A549 (cell line): ENCODE results near the gene PTP4A2. TPM values are rescaled to one million over a fixed set of nuclear protein-coding genes. Genes with fewer than 3 reads are reported as not detected.
"Not testable (repeated sequence)": the region's sequence is repeated elsewhere in the genome, so short reads cannot be mapped to it uniquely, and the experiment has no call there.

Source experiments
- ATAC-seq, 2 experiments: fragments of 200-7000 bp in 1 of 2; fragments of >200 bp in 1 of 2; cut with Nextera tagmentation in 1 of 2; cut with Tn5 transposase in 1 of 2; 3 replicates each; pipeline versions ENCODE4 v1.8.0 to v1.9.1; 2018 to 2020; ENCODE audit warnings: mild to moderate bottlenecking in 1 of 2, moderate library complexity in 1 of 2
- CTCF ChIA-PET: fragments of 300-600 bp; sonication (Branson Sonifier 250); formaldehyde crosslinking; extraction: SDS; loops from one replicate; lab custom pipeline; 2021; ENCODE audit warnings: antibody characterized with exemption, inconsistent platforms; lab: Yijun Ruan, JAX
- POLR2A ChIA-PET: fragments of 350-600 bp; formaldehyde crosslinking; extraction: SDS; loops from one replicate; lab custom pipeline; 2021; ENCODE audit warnings: antibody characterized with exemption, inconsistent platforms; lab: Yijun Ruan, JAX
- DNase-seq, 2 experiments: peaks; one replicate each; pipeline versions ENCODE4 v3.0.0 to v3.0.0-alpha.2; 2011 to 2016; ENCODE audit warnings: low read depth in 1 of 2, low spot score in 1 of 2
- FAIRE-seq: peaks from 2 replicates; lab custom pipeline; 2011; peaks lifted over from hg19 to GRCh38; lab: Jason Lieb, UNC
- H3K27ac ChIP-seq, 2 experiments: fragments of >200 bp; sonication (Bioruptor Twin); formaldehyde crosslinking; 3 replicates each; pipeline ENCODE4 v1.5.1; 2016 to 2017
- H3K4me1 ChIP-seq: fragments of >200 bp; sonication (Bioruptor Twin); formaldehyde crosslinking; 3 replicates; pipeline ENCODE4 v1.6.1; 2016
- H3K4me2 ChIP-seq: fragments of >200 bp; sonication (Bioruptor Twin); formaldehyde crosslinking; 3 replicates; pipeline ENCODE4 v1.6.1; 2016
- H3K4me3 ChIP-seq: fragments of >200 bp; sonication (Bioruptor Twin); formaldehyde crosslinking; 3 replicates; pipeline ENCODE4 v1.5.1; 2016
- H3K9me3 ChIP-seq: fragments of >200 bp; sonication (Bioruptor Twin); formaldehyde crosslinking; 3 replicates; pipeline ENCODE4 v1.6.1; 2016
- BHLHE40 ChIP-seq: IDR thresholded peaks from 2 replicates; pipeline ENCODE4 v1.6.1; 2012; ENCODE audit warnings: low read depth, low read length, inconsistent platforms
- CEBPB ChIP-seq, 2 experiments: fragments of >200 bp in 1 of 2; sonication (Bioruptor Twin) in 1 of 2; formaldehyde crosslinking in 1 of 2; IDR thresholded peaks; 2 replicates each; pipeline ENCODE4 v1.6.1; 2012 to 2016
- EHMT2 ChIP-seq: fragments of 200-600 bp; sonication (generic); IDR thresholded peaks from 2 replicates; pipeline ENCODE4 v1.6.1; 2016; ENCODE audit warnings: antibody characterized with exemption, low read depth, mild to moderate bottlenecking, moderate library complexity
- FOSL2 ChIP-seq, 2 experiments: fragments of 450-650 bp in 1 of 2; fragments of >200 bp in 1 of 2; sonication (Bioruptor Twin) in 1 of 2; formaldehyde crosslinking; IDR thresholded peaks; 2 replicates each; pipeline versions ENCODE4 v1.5.0 to v1.6.1; 2016 to 2020; ENCODE audit warnings: mild to moderate bottlenecking in 1 of 2, moderate library complexity in 1 of 2
- GATA3 ChIP-seq: IDR thresholded peaks from 2 replicates; pipeline ENCODE4 v1.6.1; 2012; ENCODE audit warnings: borderline replicate concordance
- MAZ ChIP-seq: fragments of 150-350 bp; IDR thresholded peaks from 2 replicates; pipeline ENCODE4 v1.6.1; 2014; ENCODE audit warnings: antibody characterized with exemption, low read depth, low read length, borderline replicate concordance
- NFE2L2 ChIP-seq: fragments of 150-350 bp; conservative IDR thresholded peaks from 2 replicates; pipeline ENCODE4 v1.6.1; 2014; ENCODE audit warnings: low read length
- NR3C1 ChIP-seq: fragments of >200 bp; sonication (Bioruptor Twin); formaldehyde crosslinking; IDR thresholded peaks from 3 replicates; pipeline ENCODE4 v1.6.1; 2017
- RAD21 ChIP-seq, 2 experiments: fragments of >200 bp in 1 of 2; sonication (Bioruptor Twin) in 1 of 2; formaldehyde crosslinking in 1 of 2; IDR thresholded peaks in 1 of 2; conservative IDR thresholded peaks in 1 of 2; 2 replicates in 1 of 2; 3 replicates in 1 of 2; pipeline ENCODE4 v1.6.1; 2012 to 2018; ENCODE audit warnings: inconsistent platforms in 1 of 2
- RFX5 ChIP-seq: fragments of 450-650 bp; IDR thresholded peaks from 2 replicates; pipeline ENCODE4 v1.7.1; 2014; ENCODE audit warnings: antibody characterized with exemption, mild to moderate bottlenecking, moderate library complexity
- TP53 ChIP-seq: fragments of 250-450 bp; sonication (Bioruptor Pico); IDR thresholded peaks from 2 replicates; pipeline ENCODE4 v1.5.0; 2021; ENCODE audit warnings: mild to moderate bottlenecking, moderate library complexity
- WGBS: methylation state at CpG from one replicate; pipeline ENCODE4 v1.1.6; 2017; ENCODE audit errors: missing lambda C conversion rate; 5-methylcytosine and 5-hydroxymethylcytosine counted together
- polyA plus RNA-seq, 4 experiments: library from polyadenylated mRNA; depleted of rRNA in 3 of 4; stranded (reverse); fragments of >200 nt; fragmentation: RNase III in 1 of 4; extraction: RNeasy Plus Mini Kit Qiagen cat#74134 plus additional on column Dnase treatment in 1 of 4; gene quantifications; 2 replicates in 3 of 4; 3 replicates in 1 of 4; pipeline ENCODE4 v1.2.3, GENCODE V29; 2011 to 2017
- TF ChIP-seq, protein P1 (sequence below): IDR thresholded peaks from 2 replicates; pipeline ENCODE4 v1.6.1; 2012
- TF ChIP-seq, protein P2 (sequence below): fragments of 200-600 bp; sonication (generic); IDR thresholded peaks from 2 replicates; pipeline ENCODE4 v1.6.1; 2016; ENCODE audit warnings: antibody characterized with exemption, mild to moderate bottlenecking, moderate library complexity
- TF ChIP-seq, protein P3 (sequence below): fragments of >200 bp; sonication (Bioruptor Twin); formaldehyde crosslinking; IDR thresholded peaks from 3 replicates; pipeline ENCODE4 v1.6.1; 2016
- TF ChIP-seq, protein P4 (sequence below): fragments of >200 bp; sonication (Bioruptor Twin); formaldehyde crosslinking; IDR thresholded peaks from 3 replicates; pipeline ENCODE4 v1.5.1; 2016
- TF ChIP-seq, protein P5 (sequence below): fragments of 450-650 bp; IDR thresholded peaks from 2 replicates; pipeline ENCODE4 v1.6.1; 2014; ENCODE audit warnings: antibody characterized with exemption

Gene PTP4A2
- polyA plus RNA-seq, 2 of the 4 experiments (the other 2 are of a cell fraction) = 234 to 563 TPM

DNA sequence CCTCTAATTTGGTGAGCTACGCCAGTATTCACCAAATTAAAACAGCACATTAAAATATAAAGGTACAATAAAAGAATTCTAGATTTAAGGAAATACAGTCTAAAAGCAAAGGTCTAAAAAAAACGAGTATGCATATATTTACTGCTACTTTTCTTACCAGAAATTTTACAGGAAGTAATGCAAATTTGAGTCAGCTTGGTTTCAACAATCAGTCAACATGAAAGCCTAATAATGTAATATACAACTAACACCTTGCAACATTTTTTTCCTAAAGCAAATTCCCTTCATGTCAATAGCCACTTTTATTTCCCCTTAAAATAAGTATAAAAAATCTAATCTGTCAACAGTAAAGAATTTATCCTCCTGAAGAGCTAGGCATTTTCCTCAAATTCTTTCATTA is 11.9 kb downstream of the PTP4A2 start (continued):
- TF ChIP-seq, protein P1, sequence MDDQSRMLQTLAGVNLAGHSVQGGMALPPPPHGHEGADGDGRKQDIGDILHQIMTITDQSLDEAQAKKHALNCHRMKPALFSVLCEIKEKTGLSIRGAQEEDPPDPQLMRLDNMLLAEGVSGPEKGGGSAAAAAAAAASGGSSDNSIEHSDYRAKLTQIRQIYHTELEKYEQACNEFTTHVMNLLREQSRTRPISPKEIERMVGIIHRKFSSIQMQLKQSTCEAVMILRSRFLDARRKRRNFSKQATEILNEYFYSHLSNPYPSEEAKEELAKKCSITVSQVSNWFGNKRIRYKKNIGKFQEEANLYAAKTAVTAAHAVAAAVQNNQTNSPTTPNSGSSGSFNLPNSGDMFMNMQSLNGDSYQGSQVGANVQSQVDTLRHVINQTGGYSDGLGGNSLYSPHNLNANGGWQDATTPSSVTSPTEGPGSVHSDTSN = no peak
- no peak for TF ChIP-seq TP53 (CRISPR knock-in tag)
- TF ChIP-seq NR3C1 = no peak
- TF ChIP-seq, protein P2, sequence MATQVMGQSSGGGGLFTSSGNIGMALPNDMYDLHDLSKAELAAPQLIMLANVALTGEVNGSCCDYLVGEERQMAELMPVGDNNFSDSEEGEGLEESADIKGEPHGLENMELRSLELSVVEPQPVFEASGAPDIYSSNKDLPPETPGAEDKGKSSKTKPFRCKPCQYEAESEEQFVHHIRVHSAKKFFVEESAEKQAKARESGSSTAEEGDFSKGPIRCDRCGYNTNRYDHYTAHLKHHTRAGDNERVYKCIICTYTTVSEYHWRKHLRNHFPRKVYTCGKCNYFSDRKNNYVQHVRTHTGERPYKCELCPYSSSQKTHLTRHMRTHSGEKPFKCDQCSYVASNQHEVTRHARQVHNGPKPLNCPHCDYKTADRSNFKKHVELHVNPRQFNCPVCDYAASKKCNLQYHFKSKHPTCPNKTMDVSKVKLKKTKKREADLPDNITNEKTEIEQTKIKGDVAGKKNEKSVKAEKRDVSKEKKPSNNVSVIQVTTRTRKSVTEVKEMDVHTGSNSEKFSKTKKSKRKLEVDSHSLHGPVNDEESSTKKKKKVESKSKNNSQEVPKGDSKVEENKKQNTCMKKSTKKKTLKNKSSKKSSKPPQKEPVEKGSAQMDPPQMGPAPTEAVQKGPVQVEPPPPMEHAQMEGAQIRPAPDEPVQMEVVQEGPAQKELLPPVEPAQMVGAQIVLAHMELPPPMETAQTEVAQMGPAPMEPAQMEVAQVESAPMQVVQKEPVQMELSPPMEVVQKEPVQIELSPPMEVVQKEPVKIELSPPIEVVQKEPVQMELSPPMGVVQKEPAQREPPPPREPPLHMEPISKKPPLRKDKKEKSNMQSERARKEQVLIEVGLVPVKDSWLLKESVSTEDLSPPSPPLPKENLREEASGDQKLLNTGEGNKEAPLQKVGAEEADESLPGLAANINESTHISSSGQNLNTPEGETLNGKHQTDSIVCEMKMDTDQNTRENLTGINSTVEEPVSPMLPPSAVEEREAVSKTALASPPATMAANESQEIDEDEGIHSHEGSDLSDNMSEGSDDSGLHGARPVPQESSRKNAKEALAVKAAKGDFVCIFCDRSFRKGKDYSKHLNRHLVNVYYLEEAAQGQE = no peak
- TF ChIP-seq, protein P3, sequence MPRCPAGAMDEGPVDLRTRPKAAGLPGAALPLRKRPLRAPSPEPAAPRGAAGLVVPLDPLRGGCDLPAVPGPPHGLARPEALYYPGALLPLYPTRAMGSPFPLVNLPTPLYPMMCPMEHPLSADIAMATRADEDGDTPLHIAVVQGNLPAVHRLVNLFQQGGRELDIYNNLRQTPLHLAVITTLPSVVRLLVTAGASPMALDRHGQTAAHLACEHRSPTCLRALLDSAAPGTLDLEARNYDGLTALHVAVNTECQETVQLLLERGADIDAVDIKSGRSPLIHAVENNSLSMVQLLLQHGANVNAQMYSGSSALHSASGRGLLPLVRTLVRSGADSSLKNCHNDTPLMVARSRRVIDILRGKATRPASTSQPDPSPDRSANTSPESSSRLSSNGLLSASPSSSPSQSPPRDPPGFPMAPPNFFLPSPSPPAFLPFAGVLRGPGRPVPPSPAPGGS = no peak
- TF ChIP-seq BHLHE40 = no peak
- TF ChIP-seq NFE2L2 = no peak
- TF ChIP-seq, protein P4, sequence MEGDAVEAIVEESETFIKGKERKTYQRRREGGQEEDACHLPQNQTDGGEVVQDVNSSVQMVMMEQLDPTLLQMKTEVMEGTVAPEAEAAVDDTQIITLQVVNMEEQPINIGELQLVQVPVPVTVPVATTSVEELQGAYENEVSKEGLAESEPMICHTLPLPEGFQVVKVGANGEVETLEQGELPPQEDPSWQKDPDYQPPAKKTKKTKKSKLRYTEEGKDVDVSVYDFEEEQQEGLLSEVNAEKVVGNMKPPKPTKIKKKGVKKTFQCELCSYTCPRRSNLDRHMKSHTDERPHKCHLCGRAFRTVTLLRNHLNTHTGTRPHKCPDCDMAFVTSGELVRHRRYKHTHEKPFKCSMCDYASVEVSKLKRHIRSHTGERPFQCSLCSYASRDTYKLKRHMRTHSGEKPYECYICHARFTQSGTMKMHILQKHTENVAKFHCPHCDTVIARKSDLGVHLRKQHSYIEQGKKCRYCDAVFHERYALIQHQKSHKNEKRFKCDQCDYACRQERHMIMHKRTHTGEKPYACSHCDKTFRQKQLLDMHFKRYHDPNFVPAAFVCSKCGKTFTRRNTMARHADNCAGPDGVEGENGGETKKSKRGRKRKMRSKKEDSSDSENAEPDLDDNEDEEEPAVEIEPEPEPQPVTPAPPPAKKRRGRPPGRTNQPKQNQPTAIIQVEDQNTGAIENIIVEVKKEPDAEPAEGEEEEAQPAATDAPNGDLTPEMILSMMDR = no peak

DNA sequence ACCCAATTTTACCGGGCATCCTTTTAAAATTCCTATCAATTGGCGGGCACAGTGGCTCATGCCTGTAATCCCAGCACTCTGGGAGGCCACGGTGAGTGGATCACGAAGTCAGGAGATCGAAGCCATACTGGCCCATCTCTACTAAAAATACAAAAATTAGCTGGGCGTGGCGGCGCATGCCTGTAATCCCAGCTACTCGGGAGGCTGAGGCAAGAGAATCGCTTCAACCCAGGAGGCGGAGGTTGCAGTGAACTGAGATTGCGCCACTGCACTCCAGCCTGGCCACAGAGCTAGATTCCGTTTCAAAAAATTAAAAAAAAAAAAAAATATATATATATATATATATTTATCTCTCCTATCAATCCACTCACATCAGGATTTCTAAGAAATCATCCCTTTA is 12.3 kb downstream of the PTP4A2 start:
- CTCF ChIA-PET = interaction anchor here (0.9 to 2.3 kb wide), 4 partner anchors 13 to 38 kb away, joined by 3 to 10 read pairs (median 4); no protein-coding TSS in a partner anchor
- Histone ChIP-seq H3K4me1 (peaks cover 94% of the 10 kb centered on the region), H3K27ac (peak overlapping the region in 1 of 2 experiments; percentile 16; a peak in 3 of 6 replicates), H3K4me2 (peak overlapping the region; percentile 60)
- not testable (repeated sequence) for ATAC-seq, H3K9me3 ChIP-seq, DNase-seq, FAIRE-seq
- 73% methylated on average over 13 of the region's 13 CpGs for WGBS
- 0 out of 4 replicates have a peak, but pooled peaks of 1 of the 2 experiments have one; percentile 28 for TF ChIP-seq CEBPB (IDR thresholded peaks at IDR 0.05)
- TF ChIP-seq, all 56 proteins: peak for 1; not testable (repeated sequence) for 55
- H3K4me3 ChIP-seq, POLR2A ChIA-PET: not testable (repeated sequence)

DNA sequence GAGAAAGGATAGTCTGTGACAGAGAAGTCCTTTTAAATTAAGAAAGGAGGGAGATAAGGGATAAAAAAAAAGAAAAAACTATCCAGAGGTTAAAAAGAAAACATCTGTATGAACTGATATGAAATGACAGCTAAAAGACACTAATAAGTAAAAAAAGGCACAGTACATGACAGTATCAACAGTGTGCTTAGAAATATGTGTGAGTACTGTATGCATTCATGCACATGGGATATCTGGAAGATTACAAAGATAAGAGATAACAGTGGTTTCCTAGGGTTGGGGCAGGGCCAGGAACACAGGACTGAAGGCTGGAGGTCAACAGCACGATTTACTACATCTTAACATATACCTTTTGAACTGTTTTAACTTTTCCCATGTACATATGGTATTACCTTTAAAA is 13.3 kb downstream of the PTP4A2 start:
- Histone ChIP-seq H3K9me3 (no peaks in the 10 kb centered on the region), H3K4me3 (no peak overlapping the region), H3K4me2 (peak overlapping the region; percentile 60), H3K27ac (no peak overlapping the region; a peak in 1 of 6 replicates), H3K4me1 (peaks cover 89% of the 10 kb centered on the region)
- TF ChIP-seq FOSL2 (IDR thresholded peaks at IDR 0.05) = no peak
- no peak for TF ChIP-seq FOSL2 (CRISPR knock-in tag; IDR thresholded peaks at IDR 0.05)
- no peak for TF ChIP-seq EHMT2
- no peak for TF ChIP-seq RAD21 (conservative IDR thresholded peaks at IDR 0.05 in 1 of 2, IDR thresholded peaks at IDR 0.05 in 1 of 2)
- no peak for TF ChIP-seq MAZ
- TF ChIP-seq, protein P5, sequence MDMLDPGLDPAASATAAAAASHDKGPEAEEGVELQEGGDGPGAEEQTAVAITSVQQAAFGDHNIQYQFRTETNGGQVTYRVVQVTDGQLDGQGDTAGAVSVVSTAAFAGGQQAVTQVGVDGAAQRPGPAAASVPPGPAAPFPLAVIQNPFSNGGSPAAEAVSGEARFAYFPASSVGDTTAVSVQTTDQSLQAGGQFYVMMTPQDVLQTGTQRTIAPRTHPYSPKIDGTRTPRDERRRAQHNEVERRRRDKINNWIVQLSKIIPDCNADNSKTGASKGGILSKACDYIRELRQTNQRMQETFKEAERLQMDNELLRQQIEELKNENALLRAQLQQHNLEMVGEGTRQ = no peak
- 0 out of 2 replicates have a peak, but pooled peaks have one; percentile 30 for TF ChIP-seq GATA3
- no peak for TF ChIP-seq CEBPB (IDR thresholded peaks at IDR 0.05)
- TF ChIP-seq BHLHE40 = no peak
- TF ChIP-seq RFX5 = no peak
- no peak for DNase-seq
- peak in 1 of 2 experiments; percentile 50; a peak in 3 of 6 replicates for ATAC-seq
- CTCF ChIA-PET = interaction anchor here (1.3 to 1.6 kb wide), 3 partner anchors 11 to 135 kb away, joined by 3 to 4 read pairs (median 4); no protein-coding TSS in a partner anchor
- POLR2A ChIA-PET = interaction anchor here (1.0 kb wide), 1 partner anchor 31 kb away, joined by 4 read pairs; no protein-coding TSS in a partner anchor
- 24% methylated on average over 1 of the region's 1 CpG for WGBS
- no peak for FAIRE-seq
